Ovary (tissue), 3 donors: ENCODE measurements around the gene DLAT.

Experiments used
- CTCF ChIP-seq, 3 donors: fragments of 450-650 bp in 2 of 3; fragments of 200-600 bp in 1 of 3; IDR thresholded peaks; one replicate each; pipeline versions ENCODE4 v1.5.1 to v1.8.0; 2016 to 2022; ENCODE audit warnings: antibody characterized with exemption in 3 of 3, mild to moderate bottlenecking in 1 of 3
- EP300 ChIP-seq: sonication (generic); formaldehyde crosslinking; IDR thresholded peaks from one replicate; pipeline ENCODE4 v1.6.1; 2017; ENCODE audit warnings: antibody characterized with exemption
- POLR2A ChIP-seq: fragments of 450-650 bp; IDR thresholded peaks from one replicate; pipeline ENCODE4 v1.6.1; 2017; ENCODE audit warnings: antibody characterized with exemption, mild to moderate bottlenecking, moderate library complexity
- donor health status: DM: no; HTN: no; CAD: no.

GRCh38 chr11:111978028-111978771 is 47.0 kb upstream of the DLAT start:
- peak in 1 of 3 donors; percentile 37 for TF ChIP-seq CTCF (IDR thresholded peaks at IDR 0.05)
- no peak for TF ChIP-seq POLR2A
- TF ChIP-seq EP300: no peak
